OCI-LY1 (cell line): ENCODE data around the gene NCKAP1.

Experiments used
- CTCF ChIP-seq: fragments of 200-600 bp; sonication (generic), shearing (Covaris generic); IDR thresholded peaks from 2 replicates; pipeline ENCODE4 v1.5.1; 2017; ENCODE audit warnings: mild to moderate bottlenecking, antibody characterized with exemption, low read length, moderate library complexity, mixed read lengths
- EZH2 ChIP-seq: fragments of 200-600 bp; sonication (generic), shearing (Covaris generic); IDR thresholded peaks from 2 replicates; pipeline ENCODE4 v1.8.0; 2017; ENCODE audit warnings: borderline replicate concordance, mixed run types, mild to moderate bottlenecking, antibody characterized with exemption, low read length, moderate library complexity, mixed read lengths

GRCh38 chr2:182895798-182896197 lies 142.5 kb downstream of the NCKAP1 start:
- TF ChIP-seq CTCF (no peak), EZH2 (no peak)
